ENCODE data around the gene EXOSC6. TPM values are rescaled to one million over a fixed set of nuclear protein-coding genes. Genes with fewer than 3 reads are reported as not detected.
"Not testable (repeated sequence)": the region's sequence is repeated elsewhere in the genome, so short reads cannot be mapped to it uniquely, and the experiment has no call there.

EXOSC6 gene
- total RNA-seq, 1 experiment from 2014 or later = 41.6 TPM

- not testable (repeated sequence) for DNase-seq; H2BK120ac ChIP-seq (ENCODE audit: low read depth, low read length, poor library complexity, severe bottlenecking); H3K27ac ChIP-seq (ENCODE audit: insufficient read length, low read depth, low read length); H3K4ac ChIP-seq (ENCODE audit: low read depth, low read length); H3K4me1 Mint-ChIP-seq; H3K9ac ChIP-seq (ENCODE audit: extremely low read depth, insufficient read length, low read length); H4K5ac ChIP-seq (ENCODE audit: insufficient read length, low read depth, low read length); H2BK20ac ChIP-seq (ENCODE audit: low read depth, low read length, poor library complexity, severe bottlenecking); H2AFZ ChIP-seq (ENCODE audit: low read length); H3K4me1 ChIP-seq (ENCODE audit: insufficient read depth, low read length); H3K9me3 Mint-ChIP-seq; H4K91ac ChIP-seq (ENCODE audit: insufficient read length, low read depth, low read length); H3K27me3 ChIP-seq (ENCODE audit: insufficient read depth, low read length); H3K23me2 ChIP-seq (ENCODE audit: insufficient read length, low read depth, low read length, poor library complexity, severe bottlenecking); H3K79me1 ChIP-seq (ENCODE audit: insufficient read depth, low read depth, low read length, poor library complexity, severe bottlenecking); H3K9me3 ChIP-seq (ENCODE audit: control insufficient read depth, low read depth, low read length); H3K14ac ChIP-seq (ENCODE audit: insufficient read depth, low read length); H3K4me3 Mint-ChIP-seq; H2BK5ac ChIP-seq (ENCODE audit: insufficient read length, low read length); H3T11ph ChIP-seq (ENCODE audit: low read length); H3K27ac Mint-ChIP-seq; H4K8ac ChIP-seq (replicated peaks; ENCODE audit: insufficient read length, low read depth, low read length); H3K18ac ChIP-seq (ENCODE audit: insufficient read length, low read depth, low read length); H3K56ac ChIP-seq (ENCODE audit: insufficient read length, low read depth, low read length); H2BK12ac ChIP-seq (ENCODE audit: insufficient read length, low read depth, low read length); H3K27me3 Mint-ChIP-seq (ENCODE audit: low read depth); H2BK15ac ChIP-seq (ENCODE audit: low read depth, low read length); H3K4me2 ChIP-seq (ENCODE audit: insufficient read depth, insufficient read length, low read length); H3K79me2 ChIP-seq (ENCODE audit: insufficient read depth, low read length); H2AK5ac ChIP-seq (ENCODE audit: insufficient read length, low read length); H3K23ac ChIP-seq (ENCODE audit: insufficient read length, low read depth, low read length); H4K20me1 ChIP-seq (ENCODE audit: control insufficient read depth, insufficient read depth, insufficient read length)
- H3K36me3 Mint-ChIP-seq (ENCODE audit: insufficient read depth in 1 of 3, low read depth in 3 of 3) = peaks cover 15 to 50% (median 17%) of the 10 kb centered on the region in 3 experiments; a peak in 5 of 7 replicates
- WGBS (ENCODE audit: extremely low coverage, insufficient read length, low lambda C conversion rate) = no CpG with 5 or more reads among the region's 2 CpGs
Measured at GRCh38 chr16:70222574-70222973, 29.2 kb downstream of the EXOSC6 start.

GRCh38 chr16:70218586-70218985, 33.2 kb downstream of the EXOSC6 start:
- not testable (repeated sequence) for H4K8ac ChIP-seq (replicated peaks; ENCODE audit: insufficient read length, low read depth, low read length); H3K4me3 Mint-ChIP-seq; H2BK120ac ChIP-seq (ENCODE audit: low read depth, low read length, poor library complexity, severe bottlenecking); H3K9me3 ChIP-seq (ENCODE audit: control insufficient read depth, low read depth, low read length); H3K56ac ChIP-seq (ENCODE audit: insufficient read length, low read depth, low read length); H2BK5ac ChIP-seq (ENCODE audit: insufficient read length, low read length); H4K5ac ChIP-seq (ENCODE audit: insufficient read length, low read depth, low read length); H3T11ph ChIP-seq (ENCODE audit: low read length); H3K27ac ChIP-seq (ENCODE audit: insufficient read length, low read depth, low read length); H4K91ac ChIP-seq (ENCODE audit: insufficient read length, low read depth, low read length); H3K79me2 ChIP-seq (ENCODE audit: insufficient read depth, low read length); H4K20me1 ChIP-seq (ENCODE audit: control insufficient read depth, insufficient read depth, insufficient read length); H3K27me3 ChIP-seq (ENCODE audit: insufficient read depth, low read length); H3K9ac ChIP-seq (ENCODE audit: extremely low read depth, insufficient read length, low read length); H2BK15ac ChIP-seq (ENCODE audit: low read depth, low read length); H2AFZ ChIP-seq (ENCODE audit: low read length); H3K9me3 Mint-ChIP-seq; H2BK20ac ChIP-seq (ENCODE audit: low read depth, low read length, poor library complexity, severe bottlenecking); H3K79me1 ChIP-seq (ENCODE audit: insufficient read depth, low read depth, low read length, poor library complexity, severe bottlenecking); H3K4ac ChIP-seq (ENCODE audit: low read depth, low read length); H3K27ac Mint-ChIP-seq; H3K18ac ChIP-seq (ENCODE audit: insufficient read length, low read depth, low read length); H3K4me1 ChIP-seq (ENCODE audit: insufficient read depth, low read length); H2BK12ac ChIP-seq (ENCODE audit: insufficient read length, low read depth, low read length); H3K23me2 ChIP-seq (ENCODE audit: insufficient read length, low read depth, low read length, poor library complexity, severe bottlenecking); H3K14ac ChIP-seq (ENCODE audit: insufficient read depth, low read length); H3K4me2 ChIP-seq (ENCODE audit: insufficient read depth, insufficient read length, low read length); H3K4me1 Mint-ChIP-seq; H2AK5ac ChIP-seq (ENCODE audit: insufficient read length, low read length); DNase-seq; H3K23ac ChIP-seq (ENCODE audit: insufficient read length, low read depth, low read length); H3K27me3 Mint-ChIP-seq (ENCODE audit: low read depth)
- WGBS (ENCODE audit: extremely low coverage, insufficient read length, low lambda C conversion rate) = no CpG with 5 or more reads among the region's 2 CpGs
- H3K36me3 Mint-ChIP-seq (ENCODE audit: insufficient read depth in 1 of 3, low read depth in 3 of 3) = peaks cover 5 to 41% (median 8%) of the 10 kb centered on the region in 3 experiments; a peak in 5 of 7 replicates
